T-cell (primary cell): ENCODE results near the gene DSCAML1. TPM values are rescaled to one million over a fixed set of nuclear protein-coding genes. Genes with fewer than 3 reads are reported as not detected.

Experiments used
- ATAC-seq, 4 experiments: fragments of 200-7000 bp in 3 of 4; fragments of 150-1000 bp in 1 of 4; cut with Tn5 transposase; replicated peaks in 1 of 4; 1 replicate in 3 of 4; 2 replicates in 1 of 4; pipeline ENCODE4 v1.10.0; 2021; ENCODE audit warnings: moderate library complexity in 3 of 4, mild to moderate bottlenecking in 2 of 4, moderate number of reproducible peaks in 1 of 4
- CTCF ChIA-PET, 2 donors: fragments of 300-600 bp; sonication (Branson Sonifier 250); formaldehyde crosslinking; loops; one replicate each; lab custom pipeline; 2022; ENCODE audit warnings: antibody characterized with exemption in 2 of 2; lab: Charles Lee
- POLR2A ChIA-PET, 2 donors: fragments of 300-600 bp; sonication (Branson Sonifier 250); formaldehyde crosslinking; loops; one replicate each; lab custom pipeline; 2022; ENCODE audit warnings: antibody characterized with exemption in 2 of 2; lab: Charles Lee
- DNase-seq, 35 experiments: peaks; one replicate each; pipeline versions ENCODE4 v3.0.0 to v3.0.0-alpha.2; 2013 to 2023
- H3K27ac ChIP-seq: one replicate; pipeline ENCODE4 v1.5.1; 2013; ENCODE audit warnings: low read length
- H3K27me3 ChIP-seq, 2 experiments: replicated peaks in 1 of 2; 1 replicate in 1 of 2; 2 replicates in 1 of 2; pipeline versions ENCODE4 v1.6.1 to v1.7.0; 2013; ENCODE audit warnings: low read length in 1 of 2, mixed read lengths in 1 of 2; ENCODE audit not compliant: control insufficient read depth in 2 of 2, insufficient read depth in 2 of 2; ENCODE audit errors: extremely low read depth in 1 of 2
- H3K36me3 ChIP-seq, 2 donors: 1 replicate in 1 of 2; 2 replicates in 1 of 2; pipeline versions ENCODE4 v1.6.1 to v1.7.0; 2013; ENCODE audit warnings: low read length in 1 of 2; ENCODE audit not compliant: control insufficient read depth in 2 of 2, insufficient read depth in 1 of 2; ENCODE audit errors: extremely low read depth in 1 of 2
- H3K4me1 ChIP-seq, 2 experiments: 1 replicate in 1 of 2; 2 replicates in 1 of 2; pipeline versions ENCODE4 v1.6.1 to v1.7.0; 2013; ENCODE audit warnings: low read length in 2 of 2, mixed read lengths in 1 of 2; ENCODE audit not compliant: insufficient read depth in 2 of 2, control insufficient read depth in 1 of 2; ENCODE audit errors: extremely low read depth in 1 of 2
- H3K4me3 ChIP-seq, 2 donors: 1 replicate in 1 of 2; 2 replicates in 1 of 2; pipeline versions ENCODE4 v1.5.1 to v1.7.0; 2013; ENCODE audit warnings: mild to moderate bottlenecking in 2 of 2, low read length in 1 of 2, moderate library complexity in 1 of 2; ENCODE audit not compliant: control insufficient read depth in 1 of 2; ENCODE audit errors: extremely low read depth in 1 of 2
- H3K9me3 ChIP-seq: 2 replicates; pipeline ENCODE4 v1.7.0; 2013
- H3K27ac Mint-ChIP-seq, 2 donors: one replicate each; pipeline ENCODE4 v1.8.0; 2020 to 2021; ENCODE audit warnings: mild to moderate bottlenecking in 2 of 2, mixed read lengths in 2 of 2
- H3K27me3 Mint-ChIP-seq, 2 donors: one replicate each; pipeline ENCODE4 v1.8.0; 2021 to 2022; ENCODE audit warnings: mixed read lengths in 2 of 2
- H3K36me3 Mint-ChIP-seq: one replicate; pipeline ENCODE4 v1.8.0; 2021; ENCODE audit warnings: mixed read lengths
- H3K4me1 Mint-ChIP-seq, 3 donors: one replicate each; pipeline ENCODE4 v1.8.0; 2020 to 2022; ENCODE audit warnings: mixed read lengths in 3 of 3, mild to moderate bottlenecking in 1 of 3
- H3K4me3 Mint-ChIP-seq, 3 donors: one replicate each; pipeline ENCODE4 v1.8.0; 2020 to 2022; ENCODE audit warnings: mild to moderate bottlenecking in 3 of 3, mixed read lengths in 3 of 3, moderate library complexity in 3 of 3
- H3K9me3 Mint-ChIP-seq, 3 donors: one replicate each; pipeline ENCODE4 v1.8.0; 2020 to 2022; ENCODE audit warnings: mixed read lengths in 3 of 3
- WGBS: methylation state at CpG from one replicate; pipeline ENCODE4 v1.1.5; 2013; ENCODE audit warnings: missing lambda C conversion rate; ENCODE audit not compliant: insufficient coverage; 5-methylcytosine and 5-hydroxymethylcytosine counted together
- total RNA-seq, 35 experiments: library from RNA in 6 of 35; stranded (reverse) in 6 of 35; fragments of 120-200 nt in 1 of 35; gene quantifications; one replicate each; pipeline versions ENCODE4 v1.2.1 to v1.2.4 and lab custom pipeline; 2013 to 2026

Gene DSCAML1
- total RNA-seq, 5 donors from 2014 or later (not counting 1 experiment from before 2014, with no cell fraction given): 0.15 to 2.4 (median 0.96) TPM

DNA sequence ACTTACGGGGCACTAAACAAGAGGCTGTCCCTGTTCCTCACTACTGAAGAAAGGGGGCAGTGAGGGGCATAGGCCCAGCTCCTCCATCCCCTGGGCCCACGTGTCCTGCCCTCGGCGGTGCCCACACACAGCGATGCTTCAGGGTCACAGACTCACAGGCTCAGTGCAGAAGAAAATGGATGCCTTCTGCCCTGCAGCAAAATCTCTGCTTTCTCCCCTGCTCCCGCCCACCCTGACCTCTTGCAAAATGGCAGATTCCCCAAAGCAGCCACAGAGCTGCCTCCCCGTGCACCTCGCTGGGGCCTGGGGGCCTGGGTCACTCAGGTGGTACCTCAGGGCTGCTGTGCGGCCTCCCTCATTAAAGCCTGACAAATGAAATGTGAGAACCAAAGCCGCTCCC lies 204.0 kb downstream of the DSCAML1 start:
- H3K36me3 Mint-ChIP-seq: no peaks in the 10 kb centered on the region
- no peak for DNase-seq
- WGBS: 88% methylated on average over 6 of the region's 10 CpGs
- H3K36me3 ChIP-seq: no peaks in the 10 kb centered on the region
- H3K27ac ChIP-seq: no peak overlapping the region
- H3K27me3 ChIP-seq: peaks cover 0 to 27% of the 10 kb centered on the region in 2 experiments
- H3K4me1 Mint-ChIP-seq: no peaks in the 10 kb centered on the region
- no peak overlapping the region for H3K4me3 Mint-ChIP-seq
- ChIA-PET POLR2A (no interaction called here), CTCF (no interaction called here)
- no peak for ATAC-seq
- no peaks in the 10 kb centered on the region for H3K4me1 ChIP-seq
- no peaks in the 10 kb centered on the region for H3K9me3 Mint-ChIP-seq
- no peak overlapping the region for H3K4me3 ChIP-seq
- no peak overlapping the region for H3K27ac Mint-ChIP-seq
- no peaks in the 10 kb centered on the region for H3K9me3 ChIP-seq
- peaks cover 10 to 24% of the 10 kb centered on the region in 2 donors for H3K27me3 Mint-ChIP-seq

DNA sequence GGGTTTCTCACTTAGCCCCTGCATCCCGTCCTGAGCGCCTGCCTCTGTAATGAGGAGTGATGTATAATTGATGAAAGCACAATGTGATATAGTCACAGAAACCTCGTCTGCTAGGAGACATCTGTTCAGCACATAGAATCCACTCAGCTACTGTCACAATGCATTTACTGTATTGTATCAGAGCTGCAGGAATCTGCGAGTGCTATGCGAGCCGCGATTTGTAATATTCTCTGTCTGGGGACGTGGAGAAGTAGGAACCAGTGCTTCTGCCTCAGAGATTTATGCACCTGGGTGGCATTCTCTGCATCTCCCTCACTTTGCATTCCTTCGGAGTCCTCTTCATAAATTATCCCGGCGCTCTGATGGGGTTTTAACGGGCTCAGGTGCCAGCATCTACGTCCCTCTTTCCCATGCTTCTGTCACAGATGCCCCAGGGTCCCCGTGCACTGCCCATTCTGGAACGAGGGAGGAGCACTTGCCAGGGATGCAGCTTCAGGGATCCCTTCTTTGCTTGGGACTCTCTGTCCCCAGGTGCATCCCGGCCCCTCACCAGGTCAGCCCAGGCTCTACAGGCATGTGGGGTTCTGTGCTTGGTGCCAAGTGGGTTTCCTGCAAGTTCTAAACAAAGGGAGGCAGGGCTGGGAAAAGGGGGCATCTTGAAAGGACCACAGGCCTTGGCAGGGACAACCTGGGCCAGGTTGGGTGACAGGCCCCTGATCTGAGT lies 205.5 kb downstream of the DSCAML1 start:
- Histone ChIP-seq H3K27ac (no peak overlapping the region), H3K4me1 (no peaks in the 10 kb centered on the region), H3K27me3 (peaks cover 0 to 38% of the 10 kb centered on the region in 2 experiments), H3K36me3 (no peaks in the 10 kb centered on the region), H3K9me3 (no peaks in the 10 kb centered on the region), H3K4me3 (no peak overlapping the region)
- Mint-ChIP-seq H3K36me3 (no peaks in the 10 kb centered on the region), H3K9me3 (no peaks in the 10 kb centered on the region), H3K27ac (no peak overlapping the region), H3K27me3 (peaks cover 9 to 21% of the 10 kb centered on the region in 2 donors), H3K4me3 (no peak overlapping the region), H3K4me1 (no peaks in the 10 kb centered on the region)
- WGBS: 86% methylated on average over 12 of the region's 16 CpGs
- ChIA-PET CTCF (no interaction called here), POLR2A (no interaction called here)
- ATAC-seq (no peak), DNase-seq (no peak)

DNA sequence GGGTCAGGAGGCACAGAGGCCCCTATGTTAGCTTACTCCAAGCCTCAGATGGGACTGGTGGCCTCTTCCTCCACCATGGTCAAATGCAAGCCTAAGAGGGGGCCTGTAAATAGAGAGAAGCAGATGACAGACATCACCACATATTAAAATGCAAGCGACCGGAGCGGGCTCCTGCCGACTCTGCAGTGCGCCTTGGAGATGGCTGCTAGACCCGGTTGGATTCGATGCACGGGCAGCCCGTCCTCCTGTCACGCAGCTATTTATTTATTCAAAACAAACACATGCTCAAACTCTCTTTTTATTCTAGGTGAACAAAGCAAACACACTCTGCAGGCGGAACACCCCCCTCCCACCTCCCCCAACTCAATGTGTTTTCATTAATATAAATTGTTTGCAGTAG lies 208.0 kb downstream of the DSCAML1 start:
- no peaks in the 10 kb centered on the region for H3K4me1 Mint-ChIP-seq
- no peaks in the 10 kb centered on the region for H3K9me3 ChIP-seq
- H3K9me3 Mint-ChIP-seq: no peaks in the 10 kb centered on the region
- no peak overlapping the region for H3K27ac Mint-ChIP-seq
- DNase-seq (no peak), ATAC-seq (no peak)
- H3K27me3 ChIP-seq: peaks cover 0 to 36% of the 10 kb centered on the region in 2 experiments
- no peak overlapping the region for H3K4me3 ChIP-seq
- no peaks in the 10 kb centered on the region for H3K36me3 Mint-ChIP-seq
- 87% methylated on average over 7 of the region's 11 CpGs for WGBS
- no peak overlapping the region for H3K27ac ChIP-seq
- peaks cover 5 to 17% of the 10 kb centered on the region in 2 donors for H3K27me3 Mint-ChIP-seq
- no peaks in the 10 kb centered on the region for H3K36me3 ChIP-seq
- no peak overlapping the region for H3K4me3 Mint-ChIP-seq
- ChIA-PET CTCF (no interaction called here), POLR2A (interaction anchor here in 1 of 2 donors (0.6 kb wide), 1 partner anchor 40 kb away, joined by 8 read pairs; no protein-coding TSS in a partner anchor)
- H3K4me1 ChIP-seq: no peaks in the 10 kb centered on the region

DNA sequence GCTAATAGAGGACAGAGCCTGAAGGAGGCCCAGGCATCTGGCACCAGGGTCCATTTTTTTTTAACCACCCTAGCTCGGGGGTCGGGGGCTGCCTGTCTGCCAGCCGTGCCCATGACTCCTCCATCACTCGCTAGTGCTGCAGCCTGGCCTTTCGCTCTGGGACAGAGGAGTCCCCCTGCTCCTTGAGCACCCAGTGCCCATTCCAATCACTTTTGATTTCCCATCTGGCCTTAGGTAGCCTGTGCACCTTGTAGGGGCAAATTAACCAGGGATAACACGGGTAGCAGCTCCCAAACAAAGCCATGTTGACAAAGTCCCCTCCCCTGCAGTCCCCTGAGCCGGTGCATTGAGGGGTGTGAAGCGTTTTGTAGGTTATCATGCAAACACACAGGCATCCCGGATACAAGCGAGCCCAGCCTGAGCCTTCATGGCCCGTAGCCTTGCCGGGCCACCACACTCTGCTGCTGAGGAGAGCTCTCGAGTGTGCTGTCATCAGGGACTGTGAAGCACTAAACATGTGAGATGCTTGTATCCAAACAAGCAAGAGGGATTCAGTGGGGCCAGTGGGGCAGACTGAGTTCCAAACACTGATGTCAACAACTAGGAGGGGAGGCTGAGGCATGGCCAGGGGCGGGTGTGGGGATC lies 208.7 kb downstream of the DSCAML1 start:
- CTCF ChIA-PET: no interaction called here
- H3K27me3 Mint-ChIP-seq: peaks cover 7 to 24% of the 10 kb centered on the region in 2 donors
- H3K36me3 Mint-ChIP-seq: no peaks in the 10 kb centered on the region
- ATAC-seq: no peak
- H3K27me3 ChIP-seq: peaks cover 0 to 34% of the 10 kb centered on the region in 2 experiments
- no peak overlapping the region for H3K27ac ChIP-seq
- no peak overlapping the region for H3K4me3 Mint-ChIP-seq
- H3K4me1 Mint-ChIP-seq: no peaks in the 10 kb centered on the region
- no peak overlapping the region for H3K4me3 ChIP-seq
- DNase-seq: no peak
- no peaks in the 10 kb centered on the region for H3K9me3 Mint-ChIP-seq
- no peaks in the 10 kb centered on the region for H3K9me3 ChIP-seq
- WGBS: 79% methylated on average over 11 of the region's 14 CpGs
- no peaks in the 10 kb centered on the region for H3K4me1 ChIP-seq
- no peak overlapping the region for H3K27ac Mint-ChIP-seq
- POLR2A ChIA-PET: interaction anchor here in 1 of 2 donors (0.6 kb wide), 1 partner anchor 41 kb away, joined by 8 read pairs; no protein-coding TSS in a partner anchor
- H3K36me3 ChIP-seq: no peaks in the 10 kb centered on the region

DNA sequence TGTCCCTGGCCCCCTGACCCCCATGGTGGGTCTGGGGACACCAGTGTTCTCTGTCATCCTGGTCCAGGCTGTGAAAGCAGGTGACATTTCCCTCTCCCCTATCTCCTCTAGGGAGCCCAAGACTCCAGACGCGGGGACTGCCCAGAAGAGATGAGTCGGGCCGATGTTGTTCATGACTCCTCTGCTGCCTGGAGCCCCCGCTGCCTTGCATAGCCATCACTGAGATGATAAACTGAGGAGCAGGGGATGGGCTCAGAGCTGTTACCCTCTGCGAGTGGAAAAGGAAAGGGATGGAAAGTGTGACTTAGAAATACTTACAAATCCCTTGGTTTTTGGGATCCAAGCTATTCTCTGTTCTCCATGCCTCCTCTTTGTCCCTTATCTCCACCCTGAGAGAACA lies 209.6 kb downstream of the DSCAML1 start:
- DNase-seq: no peak
- Mint-ChIP-seq H3K9me3 (no peaks in the 10 kb centered on the region), H3K36me3 (no peaks in the 10 kb centered on the region), H3K27ac (no peak overlapping the region), H3K27me3 (peaks cover 6 to 26% of the 10 kb centered on the region in 2 donors), H3K4me3 (no peak overlapping the region), H3K4me1 (no peaks in the 10 kb centered on the region)
- Histone ChIP-seq H3K27me3 (peaks cover 0 to 35% of the 10 kb centered on the region in 2 experiments), H3K27ac (no peak overlapping the region), H3K4me1 (no peaks in the 10 kb centered on the region), H3K36me3 (no peaks in the 10 kb centered on the region), H3K9me3 (no peaks in the 10 kb centered on the region), H3K4me3 (no peak overlapping the region)
- ATAC-seq: no peak
- CTCF ChIA-PET: no interaction called here
- POLR2A ChIA-PET: no interaction called here
- 95% methylated on average over 3 of the region's 6 CpGs for WGBS

DNA sequence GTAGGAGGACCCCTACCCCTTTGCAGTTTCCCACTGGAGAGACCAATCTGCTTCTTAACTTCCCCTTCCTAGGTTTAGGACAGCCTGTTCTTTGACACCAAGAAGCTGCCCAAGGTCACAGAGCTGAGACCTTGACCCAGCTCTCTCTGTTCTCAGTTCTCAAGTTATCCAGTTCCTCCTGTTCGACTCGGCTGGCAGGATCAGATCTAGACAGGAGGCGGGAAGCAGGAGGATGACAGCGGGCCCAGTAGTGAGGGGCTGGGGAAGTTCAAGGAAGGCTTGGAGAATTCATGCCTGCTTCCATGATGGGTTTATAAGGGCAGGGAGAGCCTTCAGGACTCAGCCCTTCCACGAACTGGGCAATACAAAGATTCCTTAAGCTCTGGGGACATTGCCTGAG lies 210.6 kb downstream of the DSCAML1 start:
- Histone ChIP-seq H3K27ac (no peak overlapping the region), H3K4me3 (no peak overlapping the region), H3K4me1 (no peaks in the 10 kb centered on the region), H3K9me3 (no peaks in the 10 kb centered on the region), H3K36me3 (no peaks in the 10 kb centered on the region), H3K27me3 (peaks cover 0 to 31% of the 10 kb centered on the region in 2 experiments)
- H3K36me3 Mint-ChIP-seq: no peaks in the 10 kb centered on the region
- ChIA-PET CTCF (interaction anchor here in 1 of 2 donors (0.6 kb wide), 1 partner anchor 35 kb away, joined by 3 read pairs; no protein-coding TSS in a partner anchor), POLR2A (no interaction called here)
- H3K27me3 Mint-ChIP-seq: peaks cover 3 to 22% of the 10 kb centered on the region in 2 donors
- 64% methylated on average over 5 of the region's 5 CpGs for WGBS
- no peaks in the 10 kb centered on the region for H3K9me3 Mint-ChIP-seq
- no peak overlapping the region for H3K4me3 Mint-ChIP-seq
- ATAC-seq (no peak), DNase-seq (no peak)
- H3K4me1 Mint-ChIP-seq: no peaks in the 10 kb centered on the region
- no peak overlapping the region for H3K27ac Mint-ChIP-seq
